Measurements from ENCODE around the gene IGF2. TPM values are rescaled to one million over a fixed set of nuclear protein-coding genes. Genes with fewer than 3 reads are reported as not detected.
A peak's percentile ranks its signal among the peaks of the same experiment; 100 is the strongest.

Gene IGF2
- total RNA-seq, 1 experiment from 2014 or later = 1.5 TPM

GRCh38 chr11:2132874-2133240 lies 6.3 kb downstream of the IGF2 start:
- H3K4me3 Mint-ChIP-seq = no peak overlapping the region
- DNase-seq (ENCODE audit: low spot score) = no peak
- peaks cover 7% of the 10 kb centered on the region for H3K4me1 Mint-ChIP-seq
- H3K9me3 Mint-ChIP-seq = peaks cover 5% of the 10 kb centered on the region; the same call in 1 of the 2 replicates
- peaks cover 62% of the 10 kb centered on the region for H3K27me3 Mint-ChIP-seq (ENCODE audit: low read depth)
- CTCF ChIA-PET = interaction anchor here (0.6 to 2.5 kb wide), 4 partner anchors 11 to 555 kb away, joined by 3 to 15 read pairs (median 4); no protein-coding TSS in a partner anchor
- TF ChIP-seq MAX (CRISPR knock-in tag; IDR thresholded peaks at IDR 0.05) (no peak), FOXK1 (CRISPR knock-in tag; IDR thresholded peaks at IDR 0.05) (no peak), CBFB (CRISPR knock-in tag; IDR thresholded peaks at IDR 0.05; ENCODE audit: low read depth) (no peak), ELF4 (CRISPR knock-in tag; IDR thresholded peaks at IDR 0.05; ENCODE audit: low read depth) (no peak), NFE2L1 (CRISPR knock-in tag; IDR thresholded peaks at IDR 0.05) (no peak), GRHL2 (CRISPR knock-in tag; IDR thresholded peaks at IDR 0.05; ENCODE audit: insufficient replicate concordance, severe bottlenecking) (no peak), GABPB1 (CRISPR knock-in tag; IDR thresholded peaks at IDR 0.05) (0 out of 2 replicates have a peak, but pooled peaks have one; percentile 20)
- TF ChIP-seq, protein P1, sequence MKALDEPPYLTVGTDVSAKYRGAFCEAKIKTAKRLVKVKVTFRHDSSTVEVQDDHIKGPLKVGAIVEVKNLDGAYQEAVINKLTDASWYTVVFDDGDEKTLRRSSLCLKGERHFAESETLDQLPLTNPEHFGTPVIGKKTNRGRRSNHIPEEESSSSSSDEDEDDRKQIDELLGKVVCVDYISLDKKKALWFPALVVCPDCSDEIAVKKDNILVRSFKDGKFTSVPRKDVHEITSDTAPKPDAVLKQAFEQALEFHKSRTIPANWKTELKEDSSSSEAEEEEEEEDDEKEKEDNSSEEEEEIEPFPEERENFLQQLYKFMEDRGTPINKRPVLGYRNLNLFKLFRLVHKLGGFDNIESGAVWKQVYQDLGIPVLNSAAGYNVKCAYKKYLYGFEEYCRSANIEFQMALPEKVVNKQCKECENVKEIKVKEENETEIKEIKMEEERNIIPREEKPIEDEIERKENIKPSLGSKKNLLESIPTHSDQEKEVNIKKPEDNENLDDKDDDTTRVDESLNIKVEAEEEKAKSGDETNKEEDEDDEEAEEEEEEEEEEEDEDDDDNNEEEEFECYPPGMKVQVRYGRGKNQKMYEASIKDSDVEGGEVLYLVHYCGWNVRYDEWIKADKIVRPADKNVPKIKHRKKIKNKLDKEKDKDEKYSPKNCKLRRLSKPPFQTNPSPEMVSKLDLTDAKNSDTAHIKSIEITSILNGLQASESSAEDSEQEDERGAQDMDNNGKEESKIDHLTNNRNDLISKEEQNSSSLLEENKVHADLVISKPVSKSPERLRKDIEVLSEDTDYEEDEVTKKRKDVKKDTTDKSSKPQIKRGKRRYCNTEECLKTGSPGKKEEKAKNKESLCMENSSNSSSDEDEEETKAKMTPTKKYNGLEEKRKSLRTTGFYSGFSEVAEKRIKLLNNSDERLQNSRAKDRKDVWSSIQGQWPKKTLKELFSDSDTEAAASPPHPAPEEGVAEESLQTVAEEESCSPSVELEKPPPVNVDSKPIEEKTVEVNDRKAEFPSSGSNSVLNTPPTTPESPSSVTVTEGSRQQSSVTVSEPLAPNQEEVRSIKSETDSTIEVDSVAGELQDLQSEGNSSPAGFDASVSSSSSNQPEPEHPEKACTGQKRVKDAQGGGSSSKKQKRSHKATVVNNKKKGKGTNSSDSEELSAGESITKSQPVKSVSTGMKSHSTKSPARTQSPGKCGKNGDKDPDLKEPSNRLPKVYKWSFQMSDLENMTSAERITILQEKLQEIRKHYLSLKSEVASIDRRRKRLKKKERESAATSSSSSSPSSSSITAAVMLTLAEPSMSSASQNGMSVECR (CRISPR knock-in tag; IDR thresholded peaks at IDR 0.05; ENCODE audit: borderline replicate concordance) = no peak
- no peak overlapping the region for H3K27ac Mint-ChIP-seq
- ATAC-seq = no peak
- H3K36me3 Mint-ChIP-seq = no peaks in the 10 kb centered on the region
- POLR2A ChIA-PET = no interaction called here

GRCh38 chr11:2132246-2132645 lies 6.9 kb downstream of the IGF2 start:
- DNase-seq (ENCODE audit: low spot score) (no peak), ATAC-seq (no peak)
- no peak overlapping the region for H3K27ac Mint-ChIP-seq
- no peaks in the 10 kb centered on the region for H3K36me3 Mint-ChIP-seq
- ChIA-PET CTCF (interaction anchor here (0.6 to 2.5 kb wide), 3 partner anchors 12 to 555 kb away, joined by 3 to 15 read pairs (median 4); no protein-coding TSS in a partner anchor), POLR2A (no interaction called here)
- peaks cover 7% of the 10 kb centered on the region for H3K4me1 Mint-ChIP-seq
- no peak overlapping the region for H3K4me3 Mint-ChIP-seq
- H3K9me3 Mint-ChIP-seq = peaks cover 5% of the 10 kb centered on the region; the same call in 1 of the 2 replicates
- no peak for TF ChIP-seq ELF4 (CRISPR knock-in tag; IDR thresholded peaks at IDR 0.05; ENCODE audit: low read depth)
- TF ChIP-seq, protein P2, sequence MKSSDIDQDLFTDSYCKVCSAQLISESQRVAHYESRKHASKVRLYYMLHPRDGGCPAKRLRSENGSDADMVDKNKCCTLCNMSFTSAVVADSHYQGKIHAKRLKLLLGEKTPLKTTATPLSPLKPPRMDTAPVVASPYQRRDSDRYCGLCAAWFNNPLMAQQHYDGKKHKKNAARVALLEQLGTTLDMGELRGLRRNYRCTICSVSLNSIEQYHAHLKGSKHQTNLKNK (CRISPR knock-in tag; IDR thresholded peaks at IDR 0.05) = no peak
- no peak for TF ChIP-seq ATF6 (CRISPR knock-in tag; IDR thresholded peaks at IDR 0.05)
- no peak for TF ChIP-seq ZNF138 (CRISPR knock-in tag; conservative IDR thresholded peaks at IDR 0.05)
- H3K27me3 Mint-ChIP-seq (ENCODE audit: low read depth) = peaks cover 56% of the 10 kb centered on the region

DNA sequence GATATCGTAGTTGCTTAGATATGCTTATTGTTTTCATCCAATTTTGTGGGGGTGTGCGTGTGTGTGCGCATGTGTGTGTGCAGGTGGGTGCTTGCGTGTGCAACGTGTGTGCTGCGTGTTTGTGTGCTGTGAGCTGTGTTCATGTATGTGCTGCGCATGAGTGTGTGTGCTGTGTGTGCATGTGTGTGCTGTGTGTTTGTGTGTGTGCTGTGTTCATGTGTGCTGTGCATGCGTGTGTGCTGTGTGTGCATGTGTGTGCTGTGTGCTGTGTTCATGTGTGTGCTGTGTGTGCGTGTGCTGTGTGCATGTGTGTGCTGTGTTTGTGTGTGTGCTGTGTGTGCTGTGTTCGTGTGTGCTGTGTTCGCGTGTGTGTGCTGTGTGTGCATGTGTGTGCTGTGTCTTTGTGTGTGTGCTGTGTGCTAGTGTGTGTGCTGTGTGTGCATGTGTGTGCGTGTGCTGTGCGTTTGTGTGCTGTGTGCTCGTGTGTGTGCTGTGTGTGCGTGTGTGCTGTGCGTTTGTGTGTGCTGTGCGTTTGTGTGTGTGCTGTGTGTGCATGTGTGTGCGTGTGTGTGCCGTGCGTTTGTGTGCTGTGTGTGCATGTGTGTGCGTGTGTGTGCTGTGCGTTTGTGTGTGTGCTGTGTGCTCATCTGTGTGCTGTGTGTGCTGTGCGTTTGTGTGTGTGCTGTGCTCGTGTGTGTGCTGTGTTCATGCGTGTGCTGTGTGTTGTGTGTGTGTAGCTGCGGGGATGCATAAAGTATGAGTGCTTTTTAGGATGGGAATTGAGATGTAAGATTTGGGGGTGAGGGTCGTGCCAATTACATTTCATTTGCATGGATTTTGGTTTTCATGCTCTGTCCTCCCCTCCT lies 7.6 kb downstream of the IGF2 start:
- H3K4me1 Mint-ChIP-seq = peaks cover 5% of the 10 kb centered on the region
- no peak for DNase-seq (ENCODE audit: low spot score)
- no peak for ATAC-seq
- CTCF ChIA-PET = interaction anchor here (2.5 kb wide), 1 partner anchor 20 kb away, joined by 15 read pairs; no protein-coding TSS in a partner anchor
- no peak overlapping the region for H3K27ac Mint-ChIP-seq
- H3K27me3 Mint-ChIP-seq (ENCODE audit: low read depth) = peaks cover 50% of the 10 kb centered on the region
- POLR2A ChIA-PET = no interaction called here
- no peak for TF ChIP-seq KAT7 (CRISPR knock-in tag; IDR thresholded peaks at IDR 0.05; ENCODE audit: borderline replicate concordance)
- TF ChIP-seq TP53 (CRISPR knock-in tag; IDR thresholded peaks at IDR 0.05) = no peak
- TF ChIP-seq ZNF317 (CRISPR knock-in tag; IDR thresholded peaks at IDR 0.05; ENCODE audit: borderline replicate concordance, low read depth) = no peak
- TF ChIP-seq, protein P3, sequence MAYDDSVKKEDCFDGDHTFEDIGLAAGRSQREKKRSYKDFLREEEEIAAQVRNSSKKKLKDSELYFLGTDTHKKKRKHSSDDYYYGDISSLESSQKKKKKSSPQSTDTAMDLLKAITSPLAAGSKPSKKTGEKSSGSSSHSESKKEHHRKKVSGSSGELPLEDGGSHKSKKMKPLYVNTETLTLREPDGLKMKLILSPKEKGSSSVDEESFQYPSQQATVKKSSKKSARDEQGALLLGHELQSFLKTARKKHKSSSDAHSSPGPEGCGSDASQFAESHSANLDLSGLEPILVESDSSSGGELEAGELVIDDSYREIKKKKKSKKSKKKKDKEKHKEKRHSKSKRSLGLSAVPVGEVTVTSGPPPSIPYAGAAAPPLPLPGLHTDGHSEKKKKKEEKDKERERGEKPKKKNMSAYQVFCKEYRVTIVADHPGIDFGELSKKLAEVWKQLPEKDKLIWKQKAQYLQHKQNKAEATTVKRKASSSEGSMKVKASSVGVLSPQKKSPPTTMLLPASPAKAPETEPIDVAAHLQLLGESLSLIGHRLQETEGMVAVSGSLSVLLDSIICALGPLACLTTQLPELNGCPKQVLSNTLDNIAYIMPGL (CRISPR knock-in tag; IDR thresholded peaks at IDR 0.05) = no peak
- no peak for TF ChIP-seq ZNF425 (CRISPR knock-in tag; conservative IDR thresholded peaks at IDR 0.05)
- TF ChIP-seq JAZF1 (CRISPR knock-in tag; IDR thresholded peaks at IDR 0.05) = no peak
- no peak for TF ChIP-seq ELF4 (CRISPR knock-in tag; IDR thresholded peaks at IDR 0.05; ENCODE audit: low read depth)
- peaks cover 5% of the 10 kb centered on the region; the same call in 1 of the 2 replicates for H3K9me3 Mint-ChIP-seq
- H3K4me3 Mint-ChIP-seq = no peak overlapping the region
- H3K36me3 Mint-ChIP-seq = no peaks in the 10 kb centered on the region
